Keratinocyte (primary cell): ENCODE results near the gene FAM118B.

Experiments used
- CTCF ChIP-seq, 3 experiments: IDR thresholded peaks in 1 of 3; conservative IDR thresholded peaks in 1 of 3; optimal IDR thresholded peaks in 1 of 3; 2 replicates in 2 of 3; 3 replicates in 1 of 3; pipeline versions ENCODE3 to v1.5.1; 2011; ENCODE audit warnings: low read length in 3 of 3, mild to moderate bottlenecking in 3 of 3, moderate library complexity in 2 of 3, control low read depth in 1 of 3, inconsistent platforms in 1 of 3; ENCODE audit not compliant: insufficient read depth in 2 of 3; ENCODE audit errors: extremely low read depth in 1 of 3
- EZH2 ChIP-seq: IDR thresholded peaks from one replicate; pipeline ENCODE4 v1.6.1; 2012; ENCODE audit warnings: inconsistent platforms, mild to moderate bottlenecking, low read length, moderate library complexity

GRCh38 chr11:126212089-126212660 lies 593 bp downstream of the FAM118B start:
- no peak for TF ChIP-seq EZH2
- no peak for TF ChIP-seq CTCF (optimal IDR thresholded peaks at IDR 0.05 in 1 of 3, IDR thresholded peaks at IDR 0.05 in 1 of 3, conservative IDR thresholded peaks at IDR 0.05 in 1 of 3; ENCODE audit: extremely low read depth in 1 of 3, insufficient read depth in 2 of 3, low read length in 3 of 3)
